ENCODE measurements around the gene PPP1R14B. TPM values are rescaled to one million over a fixed set of nuclear protein-coding genes. Genes with fewer than 3 reads are reported as not detected.
A peak's percentile ranks its signal among the peaks of the same experiment; 100 is the strongest.

Gene PPP1R14B
- total RNA-seq, 2 experiments from 2014 or later = 285 to 287 TPM

DNA sequence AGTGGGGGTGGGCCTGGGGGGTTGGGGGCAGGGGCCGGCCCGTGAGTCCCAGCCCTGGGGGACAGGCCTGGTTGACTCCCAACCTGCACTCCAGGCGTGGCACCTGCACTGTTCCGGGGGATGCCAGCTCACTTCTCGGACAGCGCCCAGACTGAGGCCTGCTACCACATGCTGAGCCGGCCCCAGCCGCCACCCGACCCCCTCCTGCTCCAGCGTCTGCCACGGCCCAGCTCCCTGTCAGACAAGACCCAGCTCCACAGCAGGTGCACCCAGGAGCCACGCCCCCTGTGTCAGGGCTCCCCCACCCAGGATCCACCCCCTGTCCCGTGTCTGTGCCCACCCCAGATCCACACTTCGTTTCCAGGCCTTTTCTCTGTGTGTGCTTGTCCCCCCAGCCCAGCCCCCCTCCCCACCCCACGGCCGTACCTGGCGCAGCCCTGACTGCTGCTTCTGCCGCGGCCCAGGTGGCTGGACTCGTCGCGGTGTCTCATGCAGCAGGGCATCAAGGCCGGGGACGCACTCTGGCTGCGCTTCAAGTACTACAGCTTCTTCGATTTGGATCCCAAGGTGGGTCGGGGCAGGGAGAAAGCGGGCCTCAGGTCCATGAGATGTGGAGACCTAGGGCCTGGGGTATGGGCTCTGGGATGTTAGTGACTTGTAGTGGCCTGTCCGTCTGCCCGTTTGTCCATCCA lies 35.4 kb downstream of the PPP1R14B start:
- CTCF ChIA-PET = interaction anchor here (1.7 kb wide), 1 partner anchor 13 kb away, joined by 6 read pairs; no protein-coding TSS in a partner anchor
- Mint-ChIP-seq H3K4me3 (no peak overlapping the region), H3K36me3 (ENCODE audit: low read depth) (peaks cover 61% of the 10 kb centered on the region), H3K27me3 (no peaks in the 10 kb centered on the region), H3K27ac (peak overlapping the region; percentile 67), H3K9me3 (no peaks in the 10 kb centered on the region), H3K4me1 (ENCODE audit: low read depth) (peaks cover 41% of the 10 kb centered on the region)
- intact Hi-C loops (cut with micrococcal nuclease) = no loop called here
- DNase-seq (no peak), ATAC-seq (no peak)
- TF ChIP-seq, protein P1, sequence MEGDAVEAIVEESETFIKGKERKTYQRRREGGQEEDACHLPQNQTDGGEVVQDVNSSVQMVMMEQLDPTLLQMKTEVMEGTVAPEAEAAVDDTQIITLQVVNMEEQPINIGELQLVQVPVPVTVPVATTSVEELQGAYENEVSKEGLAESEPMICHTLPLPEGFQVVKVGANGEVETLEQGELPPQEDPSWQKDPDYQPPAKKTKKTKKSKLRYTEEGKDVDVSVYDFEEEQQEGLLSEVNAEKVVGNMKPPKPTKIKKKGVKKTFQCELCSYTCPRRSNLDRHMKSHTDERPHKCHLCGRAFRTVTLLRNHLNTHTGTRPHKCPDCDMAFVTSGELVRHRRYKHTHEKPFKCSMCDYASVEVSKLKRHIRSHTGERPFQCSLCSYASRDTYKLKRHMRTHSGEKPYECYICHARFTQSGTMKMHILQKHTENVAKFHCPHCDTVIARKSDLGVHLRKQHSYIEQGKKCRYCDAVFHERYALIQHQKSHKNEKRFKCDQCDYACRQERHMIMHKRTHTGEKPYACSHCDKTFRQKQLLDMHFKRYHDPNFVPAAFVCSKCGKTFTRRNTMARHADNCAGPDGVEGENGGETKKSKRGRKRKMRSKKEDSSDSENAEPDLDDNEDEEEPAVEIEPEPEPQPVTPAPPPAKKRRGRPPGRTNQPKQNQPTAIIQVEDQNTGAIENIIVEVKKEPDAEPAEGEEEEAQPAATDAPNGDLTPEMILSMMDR (IDR thresholded peaks at IDR 0.05) = no peak
- POLR2A ChIA-PET = interaction anchor here (0.6 to 9.7 kb wide), 9 partner anchors 9 to 536 kb away, joined by 3 to 151 read pairs (median 4); partner anchors contain the start of genes DNAJC4, NUDT22 and TRPT1

DNA sequence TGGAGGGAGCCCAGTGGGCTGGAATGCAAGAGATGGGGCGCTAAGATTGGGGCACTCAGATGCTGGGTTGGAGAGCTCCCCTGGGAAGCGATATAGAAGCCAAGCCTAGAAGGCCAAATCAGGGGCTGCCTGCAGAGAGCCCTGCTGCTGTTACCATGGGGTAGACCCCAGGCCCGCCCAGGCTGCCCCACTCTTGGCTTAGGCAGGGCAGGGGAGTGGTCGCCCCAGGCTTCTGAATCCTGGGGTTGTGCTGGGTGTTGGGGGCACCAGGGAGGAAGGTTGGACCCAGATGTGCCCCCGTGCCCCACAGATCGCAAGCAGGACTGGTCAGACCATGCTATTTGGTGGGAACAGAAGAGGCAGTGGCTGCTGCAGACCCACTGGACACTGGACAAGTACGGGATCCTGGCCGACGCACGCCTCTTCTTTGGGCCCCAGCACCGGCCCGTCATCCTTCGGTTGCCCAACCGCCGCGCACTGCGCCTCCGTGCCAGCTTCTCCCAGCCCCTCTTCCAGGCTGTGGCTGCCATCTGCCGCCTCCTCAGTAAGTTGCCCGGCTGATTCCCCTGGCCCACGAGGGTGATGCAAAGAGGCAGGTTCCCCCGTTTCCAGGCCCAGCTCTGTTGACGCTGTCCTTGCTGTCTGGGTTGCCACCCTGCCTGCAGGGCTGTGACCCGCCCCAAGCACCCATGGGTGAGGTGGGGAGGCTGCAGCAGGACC lies 36.3 kb downstream of the PPP1R14B start:
- peaks cover 49% of the 10 kb centered on the region for H3K4me1 Mint-ChIP-seq (ENCODE audit: low read depth)
- no peak for DNase-seq
- no peaks in the 10 kb centered on the region for H3K9me3 Mint-ChIP-seq
- no peak for ATAC-seq
- no peak overlapping the region for H3K4me3 Mint-ChIP-seq
- ChIA-PET CTCF (no interaction called here), POLR2A (interaction anchor here (0.6 to 9.7 kb wide), 11 partner anchors 7 to 177 kb away, joined by 3 to 151 read pairs (median 3); partner anchors contain the start of genes DNAJC4, NUDT22 and TRPT1)
- intact Hi-C loops (cut with micrococcal nuclease) = no loop called here
- TF ChIP-seq, protein P1 (IDR thresholded peaks at IDR 0.05) = no peak
- peaks cover 69% of the 10 kb centered on the region for H3K36me3 Mint-ChIP-seq (ENCODE audit: low read depth)
- H3K27me3 Mint-ChIP-seq = no peaks in the 10 kb centered on the region
- H3K27ac Mint-ChIP-seq = peak overlapping the region; percentile 97

DNA sequence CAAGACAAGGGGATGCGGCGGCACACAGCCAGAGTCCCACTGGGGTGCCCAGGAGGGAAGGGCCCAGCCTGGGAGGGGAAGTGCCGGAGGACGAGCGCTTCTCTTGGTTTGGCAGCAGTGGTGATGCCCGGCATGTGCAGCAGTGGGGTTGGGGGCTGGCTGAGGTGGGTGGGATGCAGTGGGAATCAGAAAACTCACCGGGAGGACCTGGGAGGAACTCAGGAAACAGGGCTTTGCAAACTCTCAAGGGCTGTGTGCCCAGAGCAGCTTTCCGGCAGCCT lies 37.2 kb downstream of the PPP1R14B start:
- DNase-seq = no peak
- TF ChIP-seq, protein P1 (IDR thresholded peaks at IDR 0.05) = no peak
- H3K27ac Mint-ChIP-seq = peak overlapping the region; percentile 97
- ATAC-seq = no peak
- H3K4me3 Mint-ChIP-seq = peak overlapping the region; percentile 10
- peaks cover 47% of the 10 kb centered on the region for H3K4me1 Mint-ChIP-seq (ENCODE audit: low read depth)
- no peaks in the 10 kb centered on the region for H3K9me3 Mint-ChIP-seq
- CTCF ChIA-PET = interaction anchor here (6.0 to 7.5 kb wide), 2 partner anchors 42 to 93 kb away, joined by 42 to 111 read pairs; partner anchors contain the start of genes CATSPERZ and PLCB3
- intact Hi-C loops (cut with micrococcal nuclease) = no loop called here
- H3K36me3 Mint-ChIP-seq (ENCODE audit: low read depth) = peaks cover 67% of the 10 kb centered on the region
- POLR2A ChIA-PET = interaction anchor here (1.6 to 9.7 kb wide), 6 partner anchors 8 to 29 kb away, joined by 3 to 151 read pairs (median 12); partner anchors contain the start of genes DNAJC4, NUDT22 and TRPT1
- H3K27me3 Mint-ChIP-seq = no peaks in the 10 kb centered on the region

DNA sequence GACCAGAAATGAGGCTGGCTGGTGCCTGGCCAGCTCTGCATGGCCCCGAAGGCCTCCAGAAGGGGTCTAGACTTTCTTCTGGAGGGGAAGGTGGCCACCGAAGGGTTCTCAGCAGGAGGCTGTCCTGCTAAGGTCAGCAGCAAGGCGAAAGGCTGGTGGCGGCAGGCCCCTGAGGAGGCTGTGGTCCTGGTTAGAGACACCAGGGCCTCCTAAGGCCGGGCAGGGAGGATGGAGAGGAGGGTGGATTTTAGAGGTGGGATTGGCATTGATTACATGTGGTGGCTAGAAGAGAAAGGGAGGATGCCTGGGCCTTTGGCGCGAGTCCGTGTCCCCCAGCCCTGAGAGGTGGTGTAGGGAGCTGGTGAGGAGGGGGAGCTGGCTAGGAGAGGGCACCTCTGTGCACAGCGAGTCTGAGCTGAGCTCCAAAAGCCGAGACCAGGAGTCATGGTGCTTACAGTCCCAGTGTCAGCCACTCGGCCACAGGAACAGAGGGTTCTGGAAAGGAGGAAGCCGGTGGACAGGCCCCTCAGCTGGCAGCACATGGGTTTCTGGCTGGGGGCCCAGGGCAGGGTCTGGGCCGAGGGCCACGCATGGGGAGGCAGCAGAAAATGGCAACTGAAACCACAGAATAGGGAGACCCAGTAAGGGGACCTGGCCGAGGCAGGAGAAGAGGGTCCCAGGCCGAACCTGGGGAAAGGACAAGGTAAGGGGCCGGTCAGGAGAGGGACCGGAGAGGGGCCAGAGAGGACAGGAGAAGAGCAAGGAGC lies 37.8 kb downstream of the PPP1R14B start:
- POLR2A ChIA-PET = interaction anchor here (1.6 to 9.7 kb wide), 11 partner anchors 8 to 94 kb away, joined by 3 to 206 read pairs (median 33); partner anchors contain the start of genes DNAJC4, ESRRA, NUDT22 and PPP1R14B
- TF ChIP-seq, protein P1 (IDR thresholded peaks at IDR 0.05) = no peak
- no peak for DNase-seq
- Mint-ChIP-seq H3K4me3 (peak overlapping the region; percentile 92), H3K27ac (peak overlapping the region; percentile 97), H3K4me1 (ENCODE audit: low read depth) (peaks cover 48% of the 10 kb centered on the region), H3K27me3 (no peaks in the 10 kb centered on the region), H3K9me3 (no peaks in the 10 kb centered on the region), H3K36me3 (ENCODE audit: low read depth) (peaks cover 68% of the 10 kb centered on the region)
- ATAC-seq = no peak
- CTCF ChIA-PET = interaction anchor here (3.3 to 7.5 kb wide), 5 partner anchors 9 to 108 kb away, joined by 13 to 111 read pairs (median 42); partner anchors contain the start of genes CATSPERZ, NUDT22, PLCB3 and PRDX5
- intact Hi-C loops (cut with micrococcal nuclease) = no loop called here

All from activated CD8-positive, alpha-beta T cell treated with anti-CD3 and anti-CD28 coated beads for 36 hours (primary cell).